GM06990 (cell line): Measurements from ENCODE around the gene ANKS6.

Experiments used
- DNase-seq: peaks from one replicate; pipeline ENCODE4 v3.0.0-alpha.2; 2011; ENCODE audit not compliant: insufficient read length; ENCODE audit errors: extremely low read depth
- H3K27me3 ChIP-seq: replicated peaks from 2 replicates; pipeline ENCODE4 v1.6.0; 2011; ENCODE audit warnings: low read length; ENCODE audit not compliant: control insufficient read depth, insufficient read depth
- H3K36me3 ChIP-seq: 2 replicates; pipeline ENCODE4 v1.5.1; 2011; ENCODE audit warnings: low read length; ENCODE audit not compliant: control insufficient read depth, insufficient read depth
- H3K4me3 ChIP-seq: replicated peaks from 2 replicates; pipeline ENCODE4 v1.5.1; 2011; ENCODE audit warnings: low read depth, mild to moderate bottlenecking, control low read depth, low read length
- TF ChIP-seq, protein P1 (sequence below): IDR thresholded peaks from 2 replicates; pipeline ENCODE4 v1.5.1; 2011; ENCODE audit warnings: low read length, control low read depth, mild to moderate bottlenecking, inconsistent platforms; ENCODE audit not compliant: insufficient read depth, poor library complexity, severe bottlenecking

ANKS6 gene

GRCh38 chr9:98709968-98710965 is 86.1 kb downstream of the ANKS6 start:
- no peaks in the 10 kb centered on the region for H3K36me3 ChIP-seq
- peaks cover 1% of the 10 kb centered on the region; the same call in 1 of the 2 replicates for H3K27me3 ChIP-seq
- no peak overlapping the region for H3K4me3 ChIP-seq
- TF ChIP-seq, protein P1, sequence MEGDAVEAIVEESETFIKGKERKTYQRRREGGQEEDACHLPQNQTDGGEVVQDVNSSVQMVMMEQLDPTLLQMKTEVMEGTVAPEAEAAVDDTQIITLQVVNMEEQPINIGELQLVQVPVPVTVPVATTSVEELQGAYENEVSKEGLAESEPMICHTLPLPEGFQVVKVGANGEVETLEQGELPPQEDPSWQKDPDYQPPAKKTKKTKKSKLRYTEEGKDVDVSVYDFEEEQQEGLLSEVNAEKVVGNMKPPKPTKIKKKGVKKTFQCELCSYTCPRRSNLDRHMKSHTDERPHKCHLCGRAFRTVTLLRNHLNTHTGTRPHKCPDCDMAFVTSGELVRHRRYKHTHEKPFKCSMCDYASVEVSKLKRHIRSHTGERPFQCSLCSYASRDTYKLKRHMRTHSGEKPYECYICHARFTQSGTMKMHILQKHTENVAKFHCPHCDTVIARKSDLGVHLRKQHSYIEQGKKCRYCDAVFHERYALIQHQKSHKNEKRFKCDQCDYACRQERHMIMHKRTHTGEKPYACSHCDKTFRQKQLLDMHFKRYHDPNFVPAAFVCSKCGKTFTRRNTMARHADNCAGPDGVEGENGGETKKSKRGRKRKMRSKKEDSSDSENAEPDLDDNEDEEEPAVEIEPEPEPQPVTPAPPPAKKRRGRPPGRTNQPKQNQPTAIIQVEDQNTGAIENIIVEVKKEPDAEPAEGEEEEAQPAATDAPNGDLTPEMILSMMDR = no peak
- no peak for DNase-seq

GRCh38 chr9:98708933-98709911 is 87.1 kb downstream of the ANKS6 start, which contains the start of gene GABBR2:
TSS of gene GABBR2 (minus strand) at chr9:98708935. CDS start at chr9:98708737, 198 bp downstream.
- Histone ChIP-seq H3K36me3 (no peaks in the 10 kb centered on the region), H3K27me3 (peaks cover 1% of the 10 kb centered on the region; the same call in 1 of the 2 replicates), H3K4me3 (no peak within 1 kb of the TSS)
- DNase-seq = no peak
- TF ChIP-seq, protein P1 = no peak

DNA sequence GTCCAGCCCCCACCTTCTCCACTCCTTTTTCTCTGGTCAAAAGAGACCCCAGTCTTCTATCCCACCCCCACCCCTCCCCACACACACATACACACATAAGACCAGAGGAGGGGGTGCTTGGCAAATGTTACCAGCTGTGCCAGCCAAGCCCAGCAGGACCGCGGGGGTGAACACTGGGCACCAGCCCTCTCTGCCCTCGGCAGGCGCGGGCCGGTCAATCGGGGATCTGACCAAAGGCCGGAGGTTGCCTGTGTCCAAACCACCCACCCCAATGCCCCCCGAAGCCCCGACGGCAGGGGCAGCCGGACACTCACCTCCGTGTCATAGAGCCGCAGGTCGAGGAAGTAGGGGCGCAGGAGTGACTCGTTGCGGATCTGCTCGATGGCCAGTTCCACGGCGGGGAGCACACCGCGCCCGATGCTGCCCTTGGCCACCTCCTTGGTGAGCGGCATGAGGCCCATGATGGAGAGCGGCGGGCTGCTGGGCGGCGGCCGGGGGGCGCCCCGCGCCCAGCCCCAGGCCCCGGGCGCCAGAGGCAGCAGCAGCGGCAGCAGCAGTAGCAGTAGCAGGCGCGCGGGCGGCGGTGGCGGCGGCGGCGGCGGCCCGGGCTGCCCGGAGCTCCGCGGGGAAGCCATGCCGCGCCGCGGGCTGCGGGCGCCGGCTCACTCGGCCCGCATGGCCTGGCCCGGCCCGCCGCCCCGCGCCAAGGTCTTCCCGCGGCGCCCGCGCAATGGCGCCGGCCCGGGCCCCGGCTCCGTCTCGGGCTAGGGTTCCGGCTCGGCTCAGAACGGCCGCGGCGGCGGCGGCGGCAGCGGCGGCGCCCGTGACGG is 88.0 kb downstream of the ANKS6 start:
- Histone ChIP-seq H3K36me3 (no peaks in the 10 kb centered on the region), H3K4me3 (no peak overlapping the region), H3K27me3 (peaks cover 1% of the 10 kb centered on the region; the same call in 1 of the 2 replicates)
- TF ChIP-seq, protein P1 = no peak
- DNase-seq = no peak

DNA sequence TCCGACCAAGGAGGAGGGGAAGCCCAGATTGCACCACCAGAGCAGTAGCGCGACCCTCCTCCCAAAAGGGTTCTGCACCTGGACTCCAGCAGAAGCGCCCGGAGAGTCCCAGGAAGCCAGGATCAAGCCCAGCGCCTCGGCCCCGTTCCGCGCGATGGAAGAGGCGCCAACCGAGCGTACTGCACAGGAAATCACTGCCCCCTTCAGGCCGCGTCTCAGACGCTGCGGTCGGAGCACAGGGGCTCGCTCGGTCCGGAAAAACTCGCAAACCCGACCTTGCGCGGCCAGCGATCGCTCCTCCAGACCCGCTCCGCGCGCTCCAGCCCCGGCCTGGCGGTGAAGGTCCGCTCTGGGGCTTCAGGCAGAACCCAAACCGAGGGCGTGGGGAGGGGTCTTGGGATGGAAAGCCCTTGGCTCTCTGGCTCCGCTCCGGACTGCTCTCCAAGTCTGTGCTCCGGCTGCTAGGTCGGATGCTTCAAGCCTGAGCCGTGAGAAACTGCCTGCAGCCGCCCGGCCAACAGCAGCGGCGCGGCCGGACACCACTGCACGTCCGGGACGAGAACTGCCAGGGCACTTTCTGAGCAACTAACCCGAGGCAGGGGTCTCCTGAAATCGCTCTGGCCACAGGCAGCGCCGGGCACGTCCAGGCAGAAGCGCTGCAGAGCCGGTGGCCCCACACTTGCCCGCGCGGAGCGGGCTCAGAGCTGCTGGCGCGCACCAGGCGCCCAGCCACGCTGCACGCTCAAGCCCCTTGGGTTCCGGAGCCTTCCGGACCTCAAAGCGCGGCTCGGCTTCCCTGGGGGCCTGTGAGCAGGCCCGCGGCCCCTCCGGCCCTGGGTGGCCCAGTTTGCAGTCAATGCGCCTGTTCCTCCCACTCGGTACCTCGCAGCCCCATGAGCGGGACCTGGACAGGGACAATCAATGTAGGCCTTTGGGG is 88.9 kb downstream of the ANKS6 start:
- DNase-seq = peak; percentile 43
- H3K4me3 ChIP-seq = no peak overlapping the region

More for the DNA sequence above, 88.9 kb downstream of the ANKS6 start:
- Histone ChIP-seq H3K36me3 (no peaks in the 10 kb centered on the region), H3K27me3 (peaks cover 1% of the 10 kb centered on the region; the same call in 1 of the 2 replicates)
- TF ChIP-seq, protein P1 = peak; percentile 61
